AG08396 (cell line): ENCODE data around the gene RPUSD1.
"Not testable (repeated sequence)": the region's sequence is repeated elsewhere in the genome, so short reads cannot be mapped to it uniquely, and the experiment has no call there.

ENCODE experiments used
- DNase-seq: peaks from one replicate; pipeline ENCODE4 v3.0.0; 2012; ENCODE audit warnings: low spot score, mixed read lengths

RPUSD1 gene

DNA sequence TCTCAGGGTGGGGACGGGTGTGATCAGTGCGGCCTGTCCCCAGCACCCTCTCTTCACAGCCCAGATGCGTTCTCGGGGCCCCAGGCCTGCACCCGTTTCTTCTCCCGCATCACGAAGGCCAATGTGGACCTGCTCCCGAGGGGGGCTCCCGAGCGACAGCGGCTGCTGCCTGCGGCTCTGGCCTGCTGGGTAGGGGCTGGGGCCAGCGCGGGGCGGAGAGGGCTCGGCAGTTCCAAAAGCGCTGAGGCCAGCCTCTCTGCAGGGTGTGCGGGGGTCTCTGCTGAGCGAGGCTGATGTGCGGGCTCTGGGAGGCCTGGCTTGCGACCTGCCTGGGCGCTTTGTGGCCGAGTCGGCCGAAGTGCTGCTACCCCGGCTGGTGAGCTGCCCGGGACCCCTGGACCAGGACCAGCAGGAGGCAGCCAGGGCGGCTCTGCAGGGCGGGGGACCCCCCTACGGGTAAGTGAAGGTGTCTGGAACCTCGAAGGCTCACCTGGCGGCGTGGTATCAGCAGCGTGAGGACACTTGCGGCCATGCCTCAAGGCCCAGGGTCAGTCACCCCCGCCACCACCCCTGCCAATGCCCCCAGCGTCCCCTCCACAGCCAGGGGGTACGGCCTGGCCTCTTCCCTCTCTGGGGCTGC, 23.2 kb downstream of the RPUSD1 start:
- no peak for DNase-seq

DNA sequence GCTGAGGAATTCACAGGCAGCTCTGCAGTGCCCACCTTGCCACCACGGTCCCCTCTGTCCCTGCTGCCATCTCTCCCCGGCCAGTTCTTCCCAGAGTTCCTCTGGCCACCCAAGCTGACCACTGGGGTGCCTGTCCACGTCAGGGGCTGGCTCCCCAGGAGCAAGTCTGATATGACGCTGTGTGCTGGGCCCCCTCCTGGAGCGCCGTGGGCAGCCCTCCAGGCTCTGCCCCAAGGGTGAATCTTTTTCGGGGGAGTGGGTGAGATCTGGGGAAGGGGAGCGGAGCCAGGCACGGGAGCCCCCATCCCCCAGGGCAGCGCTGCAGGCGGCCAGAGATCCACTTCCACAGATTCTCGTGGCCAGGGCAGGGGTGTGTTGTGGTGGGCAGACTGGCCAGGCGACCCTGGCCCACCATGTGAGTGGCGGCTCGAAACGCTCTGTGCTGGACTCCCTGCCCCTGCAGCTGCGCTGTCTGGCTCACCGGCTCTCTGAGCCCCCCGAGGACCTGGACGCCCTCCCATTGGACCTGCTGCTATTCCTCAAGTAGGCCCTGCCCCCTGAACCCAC, 23.9 kb downstream of the RPUSD1 start:
- no peak for DNase-seq

DNA sequence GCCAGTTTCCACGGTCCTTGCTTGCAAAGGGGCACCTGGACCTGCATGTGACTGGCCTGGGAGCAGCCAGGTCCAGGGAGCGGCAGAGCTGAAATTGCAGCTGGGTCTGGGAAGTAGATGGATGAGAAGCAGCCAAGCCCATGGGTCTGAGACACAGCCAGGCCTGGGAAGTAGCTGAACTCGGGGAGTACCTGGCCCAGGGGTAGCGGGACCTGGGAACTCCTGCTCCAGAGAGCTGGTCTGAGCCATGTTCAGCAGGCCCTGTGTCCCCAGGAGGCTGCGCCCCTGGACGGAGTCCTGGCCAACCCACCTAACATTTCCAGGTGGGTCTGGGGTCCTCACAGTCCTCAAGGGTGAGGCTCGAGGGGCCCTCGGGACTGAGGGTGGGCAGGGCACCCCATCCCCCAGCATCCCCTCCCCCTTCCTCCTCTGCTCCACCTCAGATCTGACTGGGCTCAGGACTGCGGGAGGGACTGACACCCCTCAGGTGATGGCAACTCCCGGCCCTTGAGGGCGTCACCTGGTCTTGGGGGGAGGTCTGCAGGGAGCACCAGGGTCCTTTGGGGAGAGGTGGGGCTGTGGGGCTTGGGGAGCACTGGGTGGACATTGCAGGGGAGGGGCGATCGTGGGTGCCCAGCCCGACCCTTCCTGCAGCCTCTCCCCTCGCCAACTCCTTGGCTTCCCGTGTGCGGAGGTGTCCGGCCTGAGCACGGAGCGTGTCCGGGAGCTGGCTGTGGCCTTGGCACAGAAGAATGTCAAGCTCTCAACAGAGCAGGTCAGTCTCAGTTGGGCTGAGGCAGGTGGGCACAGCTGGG, 24.6 kb downstream of the RPUSD1 start:
- no peak for DNase-seq

DNA sequence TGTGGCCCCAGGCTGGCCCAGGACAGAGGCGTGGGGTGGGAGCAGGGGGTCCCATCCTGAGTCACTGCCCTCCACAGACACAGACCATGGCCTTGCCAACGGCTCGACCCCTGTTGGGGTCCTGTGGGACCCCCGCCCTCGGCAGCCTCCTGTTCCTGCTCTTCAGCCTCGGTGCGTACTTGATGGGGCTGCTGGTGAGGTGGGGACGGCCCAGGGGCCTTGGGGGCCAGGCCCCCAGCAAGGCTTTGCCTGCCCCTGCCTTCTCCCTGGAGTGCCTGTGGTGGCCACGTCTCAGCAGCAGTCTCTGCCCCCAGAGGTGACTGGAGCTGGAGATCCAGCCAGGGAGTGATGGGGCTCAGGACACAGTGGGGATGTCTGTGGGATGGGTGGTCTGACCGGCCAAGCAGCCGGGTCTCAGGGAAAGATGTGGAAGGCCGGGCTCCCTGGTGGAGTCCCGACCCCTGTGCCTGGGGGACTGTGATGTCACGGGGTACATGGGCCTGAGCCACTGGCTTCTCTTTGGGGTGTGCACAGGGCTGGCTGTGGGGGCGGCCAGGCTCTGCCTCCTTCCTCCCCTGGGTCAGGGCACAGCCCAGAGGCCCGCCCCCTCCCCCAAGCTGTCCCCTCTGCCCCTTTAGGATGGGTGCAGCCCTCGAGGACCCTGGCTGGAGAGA, 25.4 kb downstream of the RPUSD1 start:
- DNase-seq: no peak

DNA sequence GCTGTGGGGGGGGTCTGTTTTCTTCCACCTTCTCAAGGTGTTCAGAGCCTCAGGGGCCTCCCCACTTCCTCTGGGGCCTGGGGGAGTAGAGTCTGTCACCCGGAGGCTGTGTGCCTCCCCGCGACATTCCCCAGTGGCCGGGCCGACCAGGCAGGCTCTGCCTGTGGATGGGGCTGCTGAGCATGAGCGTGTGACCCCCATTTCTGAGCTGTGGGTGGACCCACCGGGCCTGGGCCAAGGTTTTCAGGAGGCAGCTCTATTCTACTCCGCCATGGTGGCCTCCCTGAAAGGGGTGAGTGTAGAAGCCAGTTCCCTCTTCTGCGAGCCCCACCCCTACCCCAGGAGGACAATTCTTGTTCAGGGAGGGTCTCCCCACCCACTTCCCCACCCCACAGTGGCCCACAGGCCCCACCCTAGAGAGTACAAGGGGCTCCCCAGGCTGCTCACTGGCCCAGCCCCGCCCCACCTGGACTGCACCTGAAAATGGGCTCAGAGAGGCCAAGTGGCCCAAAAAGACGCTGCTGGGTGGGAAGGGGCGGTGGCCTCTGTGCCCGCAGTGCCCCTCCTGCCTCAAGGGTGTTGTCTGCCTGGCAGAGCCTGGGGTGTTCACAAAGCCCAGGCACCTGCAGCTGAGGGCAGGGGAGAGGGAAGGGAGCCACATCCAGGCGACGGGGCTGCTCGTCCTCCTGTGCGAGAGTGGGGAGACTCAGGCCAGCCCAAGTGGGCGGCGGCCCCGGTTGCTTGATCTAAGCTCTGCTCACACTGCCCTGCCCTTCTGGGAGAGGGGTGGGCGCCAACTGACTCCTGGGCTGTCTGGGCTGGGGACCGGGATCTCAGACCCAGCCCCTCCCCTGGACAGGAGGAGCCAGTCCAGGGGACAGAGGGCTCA, 26.3 kb downstream of the RPUSD1 start:
- DNase-seq: no peak

DNA sequence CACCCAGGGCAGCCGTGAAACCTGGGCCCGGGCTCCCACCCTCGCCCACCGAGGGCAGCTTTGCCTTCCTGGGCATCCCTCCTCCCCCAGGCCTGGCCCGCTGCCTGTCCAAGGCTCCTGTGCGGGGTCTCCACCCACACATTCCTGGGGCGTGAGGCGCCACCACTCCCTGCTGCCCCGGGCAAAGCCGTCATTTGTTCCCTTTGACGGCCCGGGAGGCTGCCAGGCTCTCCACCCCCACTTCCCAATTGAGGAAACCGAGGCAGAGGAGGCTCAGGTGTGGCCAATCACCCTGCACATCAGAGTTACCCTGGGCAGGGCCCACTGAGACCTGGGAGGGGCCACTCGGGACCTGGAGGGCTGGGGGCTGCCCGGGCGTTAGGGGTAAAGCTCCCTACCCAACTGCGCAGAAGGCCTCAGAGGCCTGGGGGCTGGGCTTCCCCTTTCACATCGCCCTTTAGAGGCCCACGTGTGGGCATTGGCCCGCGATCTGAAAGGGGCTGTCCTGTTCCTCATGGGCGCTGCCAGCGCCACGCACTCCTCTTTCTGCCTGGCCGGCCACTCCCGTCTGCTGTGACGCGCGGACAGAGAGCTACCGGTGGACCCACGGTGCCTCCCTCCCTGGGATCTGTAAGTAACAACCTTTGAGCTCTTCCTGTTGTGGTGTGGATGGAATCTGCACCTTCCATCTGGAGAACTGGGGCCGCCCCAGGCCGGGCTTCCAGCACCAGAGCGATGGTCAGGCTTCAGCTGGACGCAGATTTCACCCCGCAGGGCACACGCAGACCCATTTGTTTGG, 27.4 kb downstream of the RPUSD1 start, which contains the start of gene MSLN:
TSS of gene MSLN (plus strand) at position 190 of the 799 bp plus-strand sequence. CDS start 1,947 bp downstream, outside the sequence.
- DNase-seq: no peak

DNA sequence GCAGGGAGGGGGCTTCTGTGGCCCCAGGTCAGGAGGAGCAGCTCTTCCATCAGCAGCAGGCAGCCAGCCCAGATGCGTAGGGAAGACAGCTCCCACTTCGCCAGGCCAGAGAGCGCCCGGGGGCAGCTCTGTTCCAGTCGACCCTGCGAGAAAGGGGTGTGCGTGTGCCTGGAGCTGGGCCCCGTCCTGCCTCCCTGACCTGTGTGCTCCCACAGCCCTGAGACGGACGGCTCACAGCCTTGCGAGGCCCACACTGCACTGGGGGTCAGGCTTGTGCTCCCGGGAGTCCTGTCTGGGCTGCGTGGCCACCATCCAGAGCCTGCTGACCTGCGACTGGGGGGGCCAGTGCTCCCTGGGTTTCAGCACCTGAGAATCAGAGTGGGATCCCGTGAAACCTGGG, 28.1 kb downstream of the RPUSD1 start:
- no peak for DNase-seq

DNA sequence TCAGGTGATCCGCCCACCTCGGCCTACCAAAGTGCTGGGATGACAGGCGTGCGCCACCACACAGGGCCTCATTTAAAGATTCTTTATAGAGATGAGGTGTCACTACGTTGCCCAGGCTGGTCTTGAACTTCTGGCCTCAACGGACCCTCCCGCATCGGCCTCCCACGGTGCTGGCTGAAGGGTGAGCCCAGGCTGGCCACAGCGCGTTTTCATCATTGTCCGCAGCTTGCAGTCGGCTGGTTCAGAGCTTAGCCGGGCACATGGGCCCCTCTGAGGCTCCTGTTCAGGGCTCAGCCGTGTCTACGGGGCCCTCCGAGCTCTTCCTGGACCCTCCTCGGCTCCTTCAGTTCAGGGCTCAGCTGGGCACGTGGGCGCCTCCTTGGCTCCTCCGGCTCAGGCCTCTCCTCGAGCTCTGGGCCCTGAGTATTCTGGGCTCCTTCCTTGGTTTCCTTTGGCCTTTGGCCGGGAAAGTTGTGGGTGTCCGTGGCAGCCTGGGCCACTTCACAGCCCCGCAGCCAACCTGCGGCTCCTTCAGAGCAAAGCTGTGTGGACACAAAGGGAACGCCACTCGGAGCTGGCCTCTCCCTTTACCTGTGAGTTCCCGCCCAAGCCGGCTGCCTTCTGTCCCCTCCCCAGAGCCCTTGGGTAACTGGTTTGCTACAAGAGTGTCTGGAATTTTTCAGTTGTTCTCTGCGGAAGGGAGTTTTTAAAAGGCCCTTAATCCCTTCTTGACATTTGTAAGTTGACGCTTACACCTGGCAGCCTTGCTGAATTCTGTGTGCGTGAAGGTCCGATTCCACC, 28.9 kb downstream of the RPUSD1 start:
- no peak for DNase-seq

DNA sequence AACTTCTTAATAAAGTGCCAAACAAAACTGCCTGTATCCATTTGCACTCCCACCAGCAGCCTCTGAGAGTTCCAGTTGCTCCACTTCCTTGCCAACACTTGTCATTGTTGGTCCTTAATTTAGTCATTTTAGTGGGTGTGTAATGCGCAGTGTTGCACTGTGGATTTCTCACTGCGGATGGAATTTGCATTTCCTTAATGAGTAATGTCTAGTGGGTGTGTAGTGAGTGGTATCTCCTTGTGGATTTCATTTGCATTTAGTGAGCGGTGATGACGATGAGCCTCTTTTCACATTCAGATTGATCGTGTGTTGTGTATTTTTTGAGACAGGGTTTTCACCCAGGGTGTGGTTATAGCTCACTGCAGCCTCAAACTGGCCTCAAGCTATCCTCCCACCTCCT, 31.8 kb downstream of the RPUSD1 start:
- no peak for DNase-seq

DNA sequence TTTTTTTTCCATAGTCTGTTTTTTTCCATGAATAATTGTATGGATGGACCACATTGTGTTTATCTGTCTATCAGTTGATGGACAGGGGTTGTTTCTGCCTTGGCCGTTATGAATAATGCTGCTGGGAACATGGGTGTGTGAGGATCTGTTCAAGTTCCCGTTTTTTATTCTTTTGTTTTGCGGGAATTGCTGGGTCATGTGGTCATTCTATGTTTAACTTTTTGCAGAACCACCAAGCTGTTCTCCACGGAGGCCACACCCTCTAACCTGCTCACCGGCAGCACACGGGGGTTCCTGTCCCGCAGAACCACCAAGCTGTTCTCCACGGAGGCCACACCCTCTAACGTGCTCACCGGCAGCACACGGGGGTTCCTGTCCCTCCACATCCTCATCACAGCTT, 33.5 kb downstream of the RPUSD1 start:
- DNase-seq: no peak

DNA sequence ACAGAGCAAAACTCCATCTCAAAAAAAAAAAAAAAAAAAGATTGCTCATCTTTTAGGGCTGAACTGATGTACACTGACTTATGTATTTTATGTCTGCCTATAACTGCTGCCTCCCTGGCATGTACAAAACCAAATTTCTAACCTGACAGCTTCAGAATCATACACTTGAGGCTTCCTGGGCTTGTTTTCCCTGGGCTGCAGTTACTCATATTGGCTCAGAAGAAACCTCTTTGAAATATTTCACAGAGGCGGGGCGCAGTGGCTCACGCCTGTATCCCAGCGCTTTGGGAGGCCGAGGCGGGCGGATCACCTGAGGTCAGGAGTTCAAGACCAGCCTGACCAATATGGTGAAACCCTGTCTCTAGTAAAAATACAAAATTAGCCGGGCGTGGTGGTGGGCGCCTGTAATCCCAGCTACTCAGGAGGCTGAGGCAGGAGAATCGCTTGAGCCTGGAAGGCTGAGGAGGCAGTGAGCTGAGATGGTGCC, 34.0 kb downstream of the RPUSD1 start:
- not testable (repeated sequence) for DNase-seq

DNA sequence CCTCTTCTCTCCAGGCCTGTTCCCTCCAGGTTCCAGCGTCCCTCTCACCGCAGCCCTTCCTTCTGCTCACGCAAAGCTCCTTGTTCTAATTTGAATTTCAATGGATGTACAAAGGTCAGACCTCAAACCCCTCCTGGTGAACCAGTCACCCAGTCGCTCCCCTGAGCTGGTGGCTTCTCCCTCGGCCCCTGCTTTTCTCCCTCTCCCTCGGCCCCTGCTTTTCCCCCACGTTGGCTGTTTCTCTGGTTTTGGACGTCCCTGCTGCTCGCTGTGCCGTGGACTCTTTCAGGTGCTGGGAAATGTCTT, 36.2 kb downstream of the RPUSD1 start:
- no peak for DNase-seq

DNA sequence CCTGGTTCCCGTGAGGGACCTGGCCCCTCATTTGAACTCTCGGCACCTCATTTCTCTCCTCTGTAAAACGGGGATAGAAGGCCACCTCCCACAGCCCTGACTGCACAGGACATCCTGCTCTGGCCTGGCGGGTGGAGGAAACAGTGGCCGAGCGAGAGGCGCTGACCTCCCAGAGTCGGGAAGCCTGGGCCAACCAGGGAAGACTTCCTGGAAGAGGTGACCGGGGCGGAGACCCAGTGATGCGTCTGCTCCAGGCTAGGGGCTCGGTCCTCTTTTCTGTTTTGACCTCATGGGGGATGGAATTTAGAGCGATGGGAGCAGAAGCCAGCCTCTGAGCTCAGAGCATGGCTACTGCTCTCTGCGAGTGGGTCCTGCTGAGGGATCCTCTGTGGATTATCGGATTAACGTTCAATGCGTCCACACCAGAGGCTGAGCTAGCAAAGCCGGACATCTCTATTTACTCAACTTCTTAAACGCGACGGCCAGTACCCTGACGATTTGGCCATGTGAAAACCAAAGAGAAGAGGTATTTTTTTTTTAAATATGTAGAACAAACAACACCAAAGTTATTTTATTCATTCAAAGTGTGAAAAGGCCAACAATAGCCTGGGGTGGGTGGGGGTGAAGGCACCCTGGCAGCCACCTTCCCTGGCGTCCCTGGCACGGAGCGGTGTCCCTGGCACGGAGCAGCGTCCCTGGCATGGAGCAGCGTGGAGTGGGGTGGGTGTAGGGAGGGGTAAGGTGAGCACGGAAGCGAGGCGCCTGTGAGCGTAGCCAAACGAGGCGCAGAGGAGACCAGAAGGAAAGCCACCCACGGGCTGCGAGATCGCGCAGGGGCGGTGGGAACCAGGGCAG, 36.8 kb downstream of the RPUSD1 start:
- no peak for DNase-seq

DNA sequence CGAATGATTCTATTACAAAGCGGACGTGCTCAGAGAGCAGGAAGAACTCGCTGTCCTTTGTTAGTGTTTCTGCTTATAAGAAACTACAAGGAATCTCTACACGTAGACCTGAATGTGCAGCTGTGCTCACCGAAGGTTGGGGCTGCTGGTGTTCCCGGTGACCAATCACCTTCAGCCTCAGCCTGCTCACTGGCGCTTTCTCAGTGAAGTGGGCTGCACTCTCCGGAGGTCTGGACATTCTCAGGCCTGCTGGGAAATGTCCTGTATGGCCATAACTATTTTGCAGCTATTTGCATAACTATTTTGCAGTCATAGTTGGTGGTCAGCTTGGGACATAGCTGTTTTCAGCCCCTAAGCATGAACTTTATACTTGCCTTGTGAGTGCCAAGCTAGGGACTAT, 37.7 kb downstream of the RPUSD1 start:
- no peak for DNase-seq

DNA sequence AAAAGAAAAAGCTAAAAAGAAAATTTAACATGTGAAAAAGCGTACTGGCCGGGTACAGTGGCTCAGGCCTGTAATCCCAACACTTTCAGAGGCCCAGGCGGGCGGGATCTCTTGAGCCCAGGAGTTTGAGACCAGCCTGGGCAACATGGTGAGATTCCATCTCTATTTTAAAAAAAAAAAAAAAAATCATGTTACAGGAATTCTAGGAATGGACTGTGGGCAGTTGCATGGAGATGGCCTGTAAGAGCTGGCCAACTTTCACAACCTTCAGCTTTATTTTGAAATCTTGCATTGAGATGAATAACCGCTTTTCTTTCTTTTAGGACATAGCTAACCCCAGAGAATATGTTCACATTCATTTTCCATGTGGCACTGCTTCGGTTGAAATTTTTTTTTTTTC, 39.2 kb downstream of the RPUSD1 start:
- peak; percentile 87 for DNase-seq

DNA sequence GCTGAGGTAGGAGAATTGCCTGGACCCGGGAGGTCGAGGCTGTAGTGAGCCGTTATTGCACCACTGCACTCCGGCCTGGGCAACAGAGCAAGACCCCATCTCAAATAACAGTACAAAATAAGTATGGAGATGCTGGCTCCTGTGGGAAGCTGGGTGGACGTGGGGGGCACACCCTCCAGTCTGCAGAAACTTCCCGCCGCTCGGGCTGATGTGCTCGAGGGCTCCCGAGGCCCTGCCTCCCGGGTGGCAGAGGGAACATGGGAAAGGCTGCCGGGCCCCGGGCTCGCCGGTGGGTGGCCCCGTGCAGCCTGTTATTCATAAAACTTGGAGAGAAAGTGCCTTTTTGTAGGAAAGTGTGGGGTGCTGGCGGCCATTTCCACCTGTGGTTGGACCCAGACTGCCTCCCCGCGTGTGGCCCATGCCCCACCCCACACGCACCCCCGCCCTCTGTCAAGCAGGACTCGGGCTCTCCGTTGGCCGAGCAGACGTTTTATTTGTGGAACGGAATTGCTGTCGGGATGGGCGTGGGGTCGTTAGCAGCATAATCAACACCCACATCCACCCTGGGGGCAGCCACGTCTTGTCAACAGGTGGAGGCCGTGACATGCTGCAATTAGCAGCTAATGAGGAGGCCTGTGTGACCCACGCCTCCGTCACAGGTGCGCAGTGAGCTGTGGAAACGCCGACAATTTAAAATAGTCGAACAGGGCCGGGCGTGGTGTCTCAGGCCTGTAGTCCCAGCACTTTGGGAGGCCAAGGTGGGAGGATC, 40.0 kb downstream of the RPUSD1 start:
- no peak for DNase-seq

DNA sequence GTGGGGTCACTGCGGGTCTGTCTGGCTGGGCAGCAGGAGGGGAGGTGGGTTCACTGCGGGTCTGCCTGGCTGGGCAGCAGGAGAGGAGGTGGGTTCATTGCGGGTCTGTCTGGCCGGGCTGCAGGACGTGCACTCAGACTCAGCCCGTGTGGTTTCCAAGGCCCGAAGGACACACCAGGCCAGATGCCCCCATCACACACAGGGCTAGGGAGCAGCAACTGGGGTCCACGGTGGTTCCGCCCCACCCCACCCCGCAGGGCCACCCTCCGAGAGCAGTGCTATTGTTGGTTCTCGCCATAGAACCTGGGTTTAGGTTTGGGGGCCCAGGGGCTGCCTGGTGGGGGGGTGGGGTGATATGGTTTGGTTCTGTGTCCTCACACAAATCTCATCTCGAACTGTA, 41.5 kb downstream of the RPUSD1 start:
- DNase-seq: no peak

DNA sequence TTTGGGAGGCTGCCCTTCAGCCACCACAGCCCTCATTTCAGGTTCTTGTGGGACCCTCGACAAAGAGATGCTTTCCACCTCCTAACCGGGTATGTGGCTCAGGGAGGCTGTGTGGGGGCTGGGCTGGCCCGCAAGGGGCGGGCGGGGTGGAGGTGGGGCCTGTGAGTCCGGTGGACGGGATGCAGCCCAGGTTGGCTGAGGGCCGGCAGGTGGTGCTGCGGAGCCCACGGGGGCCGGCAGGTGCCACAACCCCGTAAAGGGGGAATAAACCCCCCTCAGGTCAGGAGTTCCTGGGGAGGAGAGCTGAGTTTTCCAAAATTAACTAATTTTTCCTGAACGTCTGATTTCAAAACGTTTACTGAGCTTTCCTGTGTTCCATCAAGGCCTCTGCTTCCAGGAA, 42.4 kb downstream of the RPUSD1 start:
- DNase-seq: no peak
